ENCODE data around the gene PHF5A. TPM values are rescaled to one million over a fixed set of nuclear protein-coding genes. Genes with fewer than 3 reads are reported as not detected.

The PHF5A gene
- total and polyA plus RNA-seq, 2 of the 8 experiments (the other 6 are each of a cell fraction or from before 2014, with no cell fraction given) = 119 to 135 TPM

GRCh38 chr22:41480397-41480735 is 11.9 kb upstream of the PHF5A start:
- Histone ChIP-seq H3K36me3 (ENCODE audit: control insufficient read depth in 2 of 4, insufficient read depth in 4 of 4, low read length in 3 of 4) (no peaks in the 10 kb centered on the region; a peak in 1 of 8 replicates), H3K23me2 (ENCODE audit: low read depth, low read length) (no peaks in the 10 kb centered on the region), H2BK120ac (replicated peaks; ENCODE audit: low read depth, low read length) (no peak overlapping the region), H2BK20ac (ENCODE audit: low read length) (no peak overlapping the region), H4K20me1 (replicated peaks in 1 of 2; ENCODE audit: control insufficient read depth in 1 of 2, insufficient read depth in 2 of 2, low read length in 2 of 2) (peaks cover 4 to 24% of the 10 kb centered on the region in 2 experiments), H4K8ac (ENCODE audit: extremely low read depth, insufficient read depth, low read length) (no peak overlapping the region), H4K5ac (ENCODE audit: insufficient read length, low read depth, low read length) (no peak overlapping the region), H3K23ac (ENCODE audit: insufficient read length) (no peak overlapping the region), H3K79me2 (ENCODE audit: control insufficient read depth in 1 of 2, insufficient read depth in 2 of 2, low read length in 2 of 2) (peaks cover 3 to 77% of the 10 kb centered on the region in 2 experiments; a peak in 3 of 4 replicates), H3K79me1 (ENCODE audit: low read depth, low read length) (peaks cover 26% of the 10 kb centered on the region), H3K4me3 (ENCODE audit: extremely low read depth in 1 of 4, insufficient read depth in 2 of 4, low read depth in 3 of 4, low read length in 4 of 4) (peak overlapping the region in 1 of 4 experiments; percentile 0; a peak in 1 of 8 replicates), H3K4ac (replicated peaks; ENCODE audit: insufficient read length, low read depth, low read length) (no peak overlapping the region), H3K9ac (replicated peaks in 1 of 4; ENCODE audit: extremely low read depth in 1 of 4, low read depth in 3 of 4, low read length in 3 of 4) (no peak overlapping the region), H2AK5ac (ENCODE audit: low read depth, low read length) (no peak overlapping the region), H3K4me2 (ENCODE audit: insufficient read depth in 1 of 2, low read depth in 2 of 2, low read length in 2 of 2) (peak overlapping the region in 1 of 2 experiments; percentile 34; a peak in 1 of 4 replicates), H3K18ac (ENCODE audit: extremely low read depth, low read length) (peak overlapping the region; percentile 56; the same call in 1 of the 2 replicates), H2BK12ac (ENCODE audit: low read depth, low read length) (0 out of 2 replicates have a peak overlapping the region, but pooled peaks have one; percentile 29), H3K4me1 (replicated peaks in 1 of 4; ENCODE audit: control insufficient read depth in 3 of 4, insufficient read depth in 4 of 4, low read length in 3 of 4) (peaks cover 24 to 39% (median 26%) of the 10 kb centered on the region in 4 experiments), H3K27ac (ENCODE audit: low read depth, low read length) (no peak overlapping the region), H4K91ac (replicated peaks; ENCODE audit: insufficient read length, low read length) (peak overlapping the region; percentile 41), H2BK5ac (ENCODE audit: low read depth, low read length) (no peak overlapping the region), H2BK15ac (ENCODE audit: low read length) (no peak overlapping the region), H3K56ac (replicated peaks; ENCODE audit: insufficient read length, low read depth, low read length) (no peak overlapping the region), H3K9me3 (ENCODE audit: insufficient read depth in 2 of 2, low read depth in 1 of 2, low read length in 1 of 2) (no peaks in the 10 kb centered on the region), H3K14ac (ENCODE audit: insufficient read length) (no peak overlapping the region), H2AFZ (ENCODE audit: low read length) (no peak overlapping the region), H3K27me3 (replicated peaks in 1 of 4; ENCODE audit: control insufficient read depth in 3 of 4, extremely low read depth in 1 of 4, insufficient read depth in 3 of 4, low read length in 3 of 4) (no peaks in the 10 kb centered on the region)
- ChIA-PET CTCF (ENCODE audit: partially characterized antibody) (interaction anchor here (1.2 to 7.8 kb wide), 11 partner anchors 11 to 243 kb away, joined by 3 to 79 read pairs (median 6); partner anchors contain the start of genes ACO2 and PHF5A), POLR2A (ENCODE audit: partially characterized antibody) (interaction anchor here (1.0 to 30.6 kb wide), 9 partner anchors 8 to 99 kb away, joined by 3 to 887 read pairs (median 5); partner anchors contain the start of genes ACO2, PHF5A, TEF and TOB2)
- WGBS, 2 experiments (ENCODE audit: extremely low coverage in 1 of 2, insufficient coverage in 1 of 2, insufficient read length in 1 of 2, insufficient replicate concordance in 2 of 2, low coverage in 1 of 2, low lambda C conversion rate in 2 of 2, missing lambda C conversion rate in 1 of 2) = 83% methylated on average over 7 of the region's 7 CpGs; no CpG with 5 or more reads in 1 of the 2 experiments
- no peak for DNase-seq (ENCODE audit: low read depth in 1 of 2, low spot score in 2 of 2)
- no peak for FAIRE-seq
- no peak for TF ChIP-seq TBP (IDR thresholded peaks at IDR 0.05; ENCODE audit: low read depth, low read length)
- TF ChIP-seq ASH2L (IDR thresholded peaks at IDR 0.05; ENCODE audit: low read length) = no peak
- TF ChIP-seq CREB1 (IDR thresholded peaks at IDR 0.05) = no peak
- no peak for TF ChIP-seq TCF12 (IDR thresholded peaks at IDR 0.05; ENCODE audit: low read depth, low read length)
- TF ChIP-seq, protein P1, sequence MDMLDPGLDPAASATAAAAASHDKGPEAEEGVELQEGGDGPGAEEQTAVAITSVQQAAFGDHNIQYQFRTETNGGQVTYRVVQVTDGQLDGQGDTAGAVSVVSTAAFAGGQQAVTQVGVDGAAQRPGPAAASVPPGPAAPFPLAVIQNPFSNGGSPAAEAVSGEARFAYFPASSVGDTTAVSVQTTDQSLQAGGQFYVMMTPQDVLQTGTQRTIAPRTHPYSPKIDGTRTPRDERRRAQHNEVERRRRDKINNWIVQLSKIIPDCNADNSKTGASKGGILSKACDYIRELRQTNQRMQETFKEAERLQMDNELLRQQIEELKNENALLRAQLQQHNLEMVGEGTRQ (IDR thresholded peaks at IDR 0.05; ENCODE audit: low read length) = no peak
- no peak for TF ChIP-seq MAFK (IDR thresholded peaks at IDR 0.05; ENCODE audit: low read depth, low read length)
- TF ChIP-seq EP300 (IDR thresholded peaks at IDR 0.05; ENCODE audit: borderline replicate concordance in 1 of 2, low read depth in 2 of 2, low read length in 2 of 2) = no peak
- TF ChIP-seq CBX5 (IDR thresholded peaks at IDR 0.05; ENCODE audit: low read depth, low read length) = no peak
- TF ChIP-seq NANOG (IDR thresholded peaks at IDR 0.05; ENCODE audit: insufficient read depth, low read depth, low read length, poor library complexity, severe bottlenecking) = no peak
- TF ChIP-seq, protein P2, sequence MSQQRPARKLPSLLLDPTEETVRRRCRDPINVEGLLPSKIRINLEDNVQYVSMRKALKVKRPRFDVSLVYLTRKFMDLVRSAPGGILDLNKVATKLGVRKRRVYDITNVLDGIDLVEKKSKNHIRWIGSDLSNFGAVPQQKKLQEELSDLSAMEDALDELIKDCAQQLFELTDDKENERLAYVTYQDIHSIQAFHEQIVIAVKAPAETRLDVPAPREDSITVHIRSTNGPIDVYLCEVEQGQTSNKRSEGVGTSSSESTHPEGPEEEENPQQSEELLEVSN (IDR thresholded peaks at IDR 0.05) = no peak
- TF ChIP-seq KDM5A (IDR thresholded peaks at IDR 0.05; ENCODE audit: low read length) = no peak
- no peak for TF ChIP-seq CBX8 (IDR thresholded peaks at IDR 0.05; ENCODE audit: borderline replicate concordance, low read depth, low read length)

Data from H1 (cell line).